Adrenal gland (tissue), 5 donors: ENCODE measurements around the gene C6orf52.

Experiments used
- POLR2A ChIP-seq, 2 donors: fragments of 450-650 bp; IDR thresholded peaks; one replicate each; pipeline ENCODE4 v1.6.1; 2017; ENCODE audit warnings: antibody characterized with exemption in 2 of 2, mild to moderate bottlenecking in 2 of 2, moderate library complexity in 1 of 2
- TF ChIP-seq, protein P1 (sequence below), 6 experiments: fragments of 450-650 bp in 4 of 6; fragments of 200-600 bp in 2 of 6; sonication (generic) in 1 of 6; IDR thresholded peaks; 1 replicate in 5 of 6; 2 replicates in 1 of 6; pipeline versions ENCODE4 v1.5.1 to v1.8.0; 2016 to 2021; ENCODE audit warnings: antibody characterized with exemption in 6 of 6, mild to moderate bottlenecking in 2 of 6, moderate library complexity in 1 of 6
- donor health status: DM: no; HTN: no; CAD: no.

DNA sequence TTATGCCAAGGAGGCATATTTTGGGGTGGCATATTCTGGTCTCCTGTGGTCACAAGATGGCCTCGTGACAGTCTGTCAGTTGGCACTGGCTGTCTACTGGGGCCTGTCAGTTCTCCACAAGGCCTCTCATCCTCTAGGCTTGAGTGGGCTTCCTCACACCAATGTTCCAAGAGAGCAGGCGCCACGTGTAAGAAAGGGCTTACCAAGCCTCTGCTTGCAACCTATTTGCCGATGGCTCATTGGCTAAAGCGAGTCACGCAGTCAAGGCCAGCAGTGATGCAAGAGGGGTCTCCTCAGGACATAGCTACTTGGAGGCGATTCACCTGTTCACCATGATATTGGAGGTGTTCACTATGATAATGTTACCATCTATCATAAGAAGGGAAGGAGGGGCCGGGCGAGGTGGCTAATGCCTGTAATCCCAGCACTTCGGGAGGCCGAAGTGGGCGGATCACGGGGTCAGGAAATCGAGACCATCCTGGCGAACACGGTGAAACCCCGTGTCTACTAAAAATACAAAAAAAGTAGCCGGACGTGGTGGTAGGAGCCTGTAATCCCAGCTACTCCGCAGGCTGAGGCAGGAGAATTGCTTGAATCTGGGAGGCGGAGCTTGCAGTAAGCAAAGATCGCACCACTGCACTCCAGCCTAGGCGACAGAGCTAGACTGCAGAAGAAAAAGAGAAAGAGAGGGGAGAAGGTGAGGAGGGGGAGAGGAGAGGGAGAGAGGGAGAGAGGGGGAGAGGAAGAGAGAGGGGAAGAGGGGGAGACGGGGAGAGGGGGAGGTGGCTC, 35.3 kb downstream of the C6orf52 start:
- TF ChIP-seq, protein P1, sequence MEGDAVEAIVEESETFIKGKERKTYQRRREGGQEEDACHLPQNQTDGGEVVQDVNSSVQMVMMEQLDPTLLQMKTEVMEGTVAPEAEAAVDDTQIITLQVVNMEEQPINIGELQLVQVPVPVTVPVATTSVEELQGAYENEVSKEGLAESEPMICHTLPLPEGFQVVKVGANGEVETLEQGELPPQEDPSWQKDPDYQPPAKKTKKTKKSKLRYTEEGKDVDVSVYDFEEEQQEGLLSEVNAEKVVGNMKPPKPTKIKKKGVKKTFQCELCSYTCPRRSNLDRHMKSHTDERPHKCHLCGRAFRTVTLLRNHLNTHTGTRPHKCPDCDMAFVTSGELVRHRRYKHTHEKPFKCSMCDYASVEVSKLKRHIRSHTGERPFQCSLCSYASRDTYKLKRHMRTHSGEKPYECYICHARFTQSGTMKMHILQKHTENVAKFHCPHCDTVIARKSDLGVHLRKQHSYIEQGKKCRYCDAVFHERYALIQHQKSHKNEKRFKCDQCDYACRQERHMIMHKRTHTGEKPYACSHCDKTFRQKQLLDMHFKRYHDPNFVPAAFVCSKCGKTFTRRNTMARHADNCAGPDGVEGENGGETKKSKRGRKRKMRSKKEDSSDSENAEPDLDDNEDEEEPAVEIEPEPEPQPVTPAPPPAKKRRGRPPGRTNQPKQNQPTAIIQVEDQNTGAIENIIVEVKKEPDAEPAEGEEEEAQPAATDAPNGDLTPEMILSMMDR (IDR thresholded peaks at IDR 0.05), result no peak
- TF ChIP-seq POLR2A (IDR thresholded peaks at IDR 0.05), result no peak
